OCI-LY1 (cell line): Measurements from ENCODE around the gene PTPRN2.

Experiments used
- EZH2 ChIP-seq: fragments of 200-600 bp; sonication (generic), shearing (Covaris generic); IDR thresholded peaks from 2 replicates; pipeline ENCODE4 v1.8.0; 2017; ENCODE audit warnings: borderline replicate concordance, mixed run types, mild to moderate bottlenecking, antibody characterized with exemption, low read length, moderate library complexity, mixed read lengths
- TF ChIP-seq, protein P1 (sequence below): fragments of 200-600 bp; sonication (generic), shearing (Covaris generic); IDR thresholded peaks from 2 replicates; pipeline ENCODE4 v1.5.1; 2017; ENCODE audit warnings: mild to moderate bottlenecking, antibody characterized with exemption, low read length, moderate library complexity, mixed read lengths

DNA sequence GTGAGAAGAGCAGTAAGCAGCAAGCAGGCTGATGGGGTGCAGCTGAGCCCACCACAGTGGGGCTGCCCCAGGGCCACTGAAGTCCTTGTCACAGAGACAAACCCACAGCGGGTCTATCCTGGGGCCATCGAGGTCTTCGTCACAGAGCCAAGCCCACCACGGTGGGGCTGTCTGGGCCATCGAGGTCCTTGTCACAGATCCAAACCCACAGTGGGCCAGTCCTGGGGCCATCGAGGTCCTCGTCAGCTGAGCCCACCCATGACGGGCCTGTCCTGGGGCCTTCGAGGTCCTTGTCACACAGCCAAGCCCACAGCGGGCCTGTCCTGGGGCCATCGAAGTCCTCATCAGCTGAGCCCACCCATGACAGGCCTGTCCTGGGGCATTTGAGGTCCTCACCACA is 700.9 kb downstream of the PTPRN2 start:
- TF ChIP-seq, protein P1, sequence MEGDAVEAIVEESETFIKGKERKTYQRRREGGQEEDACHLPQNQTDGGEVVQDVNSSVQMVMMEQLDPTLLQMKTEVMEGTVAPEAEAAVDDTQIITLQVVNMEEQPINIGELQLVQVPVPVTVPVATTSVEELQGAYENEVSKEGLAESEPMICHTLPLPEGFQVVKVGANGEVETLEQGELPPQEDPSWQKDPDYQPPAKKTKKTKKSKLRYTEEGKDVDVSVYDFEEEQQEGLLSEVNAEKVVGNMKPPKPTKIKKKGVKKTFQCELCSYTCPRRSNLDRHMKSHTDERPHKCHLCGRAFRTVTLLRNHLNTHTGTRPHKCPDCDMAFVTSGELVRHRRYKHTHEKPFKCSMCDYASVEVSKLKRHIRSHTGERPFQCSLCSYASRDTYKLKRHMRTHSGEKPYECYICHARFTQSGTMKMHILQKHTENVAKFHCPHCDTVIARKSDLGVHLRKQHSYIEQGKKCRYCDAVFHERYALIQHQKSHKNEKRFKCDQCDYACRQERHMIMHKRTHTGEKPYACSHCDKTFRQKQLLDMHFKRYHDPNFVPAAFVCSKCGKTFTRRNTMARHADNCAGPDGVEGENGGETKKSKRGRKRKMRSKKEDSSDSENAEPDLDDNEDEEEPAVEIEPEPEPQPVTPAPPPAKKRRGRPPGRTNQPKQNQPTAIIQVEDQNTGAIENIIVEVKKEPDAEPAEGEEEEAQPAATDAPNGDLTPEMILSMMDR = no peak
- no peak for TF ChIP-seq EZH2
